GM12891 (cell line): ENCODE results near the gene BTBD18. TPM values are rescaled to one million over a fixed set of nuclear protein-coding genes. Genes with fewer than 3 reads are reported as not detected.
A peak's percentile ranks its signal among the peaks of the same experiment; 100 is the strongest.

Experiments used
- DNase-seq: peaks from one replicate; pipeline ENCODE4 v3.0.0; 2011; ENCODE audit warnings: low spot score; ENCODE audit not compliant: insufficient read length
- FAIRE-seq: peaks from 2 replicates; lab custom pipeline; 2011; peaks lifted over from hg19 to GRCh38; lab: Jason Lieb, UNC
- PAX5 ChIP-seq: IDR thresholded peaks from 2 replicates; pipeline ENCODE4 v1.6.1; 2011; ENCODE audit warnings: low read length, moderate library complexity, mild to moderate bottlenecking; ENCODE audit not compliant: insufficient read depth, severe bottlenecking
- POLR2A ChIP-seq: IDR thresholded peaks from 2 replicates; pipeline ENCODE4 v1.6.1; 2011; ENCODE audit warnings: low read depth, low read length, control low read depth
- POLR2AphosphoS5 ChIP-seq: IDR thresholded peaks from 2 replicates; pipeline ENCODE4 v1.6.1; 2011; ENCODE audit warnings: low read depth, low read length, control low read depth
- POU2F2 ChIP-seq: IDR thresholded peaks from 2 replicates; pipeline ENCODE4 v1.6.1; 2011; ENCODE audit warnings: low read depth, mild to moderate bottlenecking, control low read depth, low read length, moderate library complexity
- SPI1 ChIP-seq: IDR thresholded peaks from 2 replicates; pipeline ENCODE4 v1.6.1; 2011; ENCODE audit warnings: low read depth, low read length, control low read depth
- TAF1 ChIP-seq: IDR thresholded peaks from 2 replicates; pipeline ENCODE4 v1.6.1; 2011; ENCODE audit warnings: low read depth, low read length, control low read depth
- polyA plus RNA-seq: library from polyadenylated mRNA; unstranded; fragments of >200 nt; gene quantifications from one replicate; pipeline ENCODE4 v1.2.1, GENCODE V29; 2012; ENCODE audit warnings: low read depth, missing spikeins, inconsistent platforms; ENCODE audit not compliant: missing spikeins

BTBD18 gene, protein sequence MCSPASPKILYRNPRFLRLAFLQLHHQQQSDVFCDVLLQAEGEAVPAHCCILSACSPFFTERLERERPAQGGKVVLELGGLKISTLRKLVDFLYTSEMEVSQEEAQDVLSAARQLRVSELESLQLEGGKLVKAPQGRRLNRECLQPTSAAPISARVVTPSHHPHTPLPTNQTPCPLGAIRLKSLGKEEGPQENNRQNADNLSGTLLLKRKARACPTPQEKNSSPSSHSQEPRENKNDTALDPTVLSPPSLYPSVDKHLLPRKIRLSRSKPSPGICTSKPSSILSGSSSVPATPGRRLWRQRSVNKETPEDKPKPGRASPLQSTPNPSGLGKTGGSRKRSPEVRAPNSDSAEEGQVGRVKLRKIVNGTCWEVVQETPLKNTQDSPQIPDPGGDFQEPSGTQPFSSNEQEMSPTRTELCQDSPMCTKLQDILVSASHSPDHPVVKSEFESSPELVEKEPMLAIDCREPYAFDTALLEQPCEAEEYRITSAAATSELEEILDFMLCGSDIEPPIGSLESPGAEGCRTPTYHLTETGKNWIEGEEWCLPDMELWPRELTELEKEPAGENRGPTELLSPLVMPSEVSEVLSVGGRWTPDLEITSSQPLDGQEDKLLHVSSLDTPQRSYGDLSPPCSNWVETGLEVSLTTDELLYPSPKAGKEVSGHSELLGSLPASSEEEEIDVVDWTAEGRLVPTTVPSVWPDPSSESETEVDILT
- polyA plus RNA-seq, result 0.08 TPM

DNA sequence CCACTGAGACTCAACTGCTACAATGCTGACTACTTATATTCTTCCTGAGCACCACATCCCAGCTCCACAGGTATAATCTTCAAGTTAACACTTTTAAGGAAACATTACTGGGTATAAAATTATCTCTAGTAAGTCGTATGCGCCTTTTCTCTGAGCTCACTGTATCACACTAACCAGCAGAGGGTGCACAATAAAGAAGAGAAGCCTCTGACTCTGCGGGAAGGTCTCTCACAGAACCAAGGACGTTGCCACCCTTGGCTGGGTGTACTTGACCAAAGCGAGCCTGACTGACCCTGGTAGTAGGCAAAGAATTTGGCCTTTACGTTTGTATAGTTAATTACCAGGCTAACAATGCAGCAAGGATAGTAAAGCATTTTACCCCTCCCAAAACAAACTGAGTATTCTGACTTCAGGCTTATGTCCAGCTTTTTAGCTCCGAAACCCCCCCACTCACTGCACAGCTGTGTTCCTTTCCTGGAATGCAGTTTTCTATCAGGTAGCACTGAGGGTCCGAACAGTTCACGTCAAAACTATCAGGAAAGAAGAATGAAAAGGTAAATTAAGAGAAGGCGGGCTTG is at the start of gene BTBD18:
BTBD18 (minus strand) TSS at position 144 of the 578 bp plus-strand sequence. CDS start 631 bp downstream, outside the sequence.
- FAIRE-seq (no peak), DNase-seq (no peak)
- TF ChIP-seq SPI1 (no peak), POU2F2 (no peak), PAX5 (no peak), TAF1 (no peak), POLR2AphosphoS5 (no peak), POLR2A (no peak)

DNA sequence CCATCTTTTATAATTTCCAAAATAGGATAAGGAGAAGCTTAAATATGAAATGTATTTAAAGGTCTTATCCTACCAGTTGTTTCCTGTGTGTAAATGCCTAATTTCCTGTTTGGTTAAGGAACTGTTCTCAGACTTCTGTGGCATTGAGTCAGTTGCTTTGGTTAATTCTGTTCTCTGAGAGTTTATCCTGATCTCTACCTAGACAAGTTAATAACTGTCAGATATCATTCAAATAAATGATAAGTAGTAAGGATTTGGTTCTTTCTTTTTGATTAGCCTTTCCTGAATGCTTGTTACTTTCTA is 49.5 kb upstream of the BTBD18 start:
- no peak for TF ChIP-seq POLR2A
- no peak for TF ChIP-seq SPI1
- no peak for TF ChIP-seq POU2F2
- TF ChIP-seq TAF1, result no peak
- no peak for TF ChIP-seq PAX5
- TF ChIP-seq POLR2AphosphoS5, result no peak
- no peak for DNase-seq
- FAIRE-seq, result no peak

DNA sequence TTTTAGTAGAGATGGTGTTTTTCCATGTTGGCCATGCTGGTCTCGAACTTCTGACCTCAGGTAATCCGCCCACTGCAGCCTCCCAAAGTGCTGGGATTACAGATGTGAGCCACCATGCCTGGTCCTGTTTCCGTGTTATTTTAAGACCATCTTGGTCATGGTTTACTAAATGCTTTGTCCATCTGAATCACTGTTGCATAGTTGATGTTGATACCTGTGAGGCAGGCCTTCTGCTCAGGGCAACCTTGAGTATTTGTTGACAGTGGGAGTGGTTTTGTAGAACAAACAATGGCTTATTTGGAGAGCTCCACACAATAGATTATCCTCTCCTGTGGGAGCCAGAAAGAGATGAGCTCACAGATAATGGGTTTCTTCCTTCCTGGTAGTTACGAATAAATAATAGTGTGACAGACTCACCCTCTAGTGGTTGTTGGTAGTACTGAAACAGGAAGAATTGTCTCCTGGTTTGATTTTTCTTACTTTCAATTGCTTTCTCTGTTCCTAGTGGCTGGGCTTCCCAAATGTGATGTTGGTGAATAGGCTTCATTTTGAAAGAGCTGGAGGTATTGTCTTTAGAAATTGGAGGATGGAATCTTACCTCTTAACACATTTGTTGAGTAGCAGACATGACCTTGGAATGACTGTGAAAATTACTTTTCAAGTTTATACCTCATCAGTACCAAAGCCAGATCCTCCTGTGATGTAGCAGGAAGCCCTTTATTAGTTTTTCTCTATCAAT is 49.0 kb upstream of the BTBD18 start:
- 0 out of 2 replicates have a peak, but pooled peaks have one; percentile 5 for TF ChIP-seq SPI1
- no peak for TF ChIP-seq POU2F2
- no peak for TF ChIP-seq POLR2AphosphoS5
- DNase-seq, result peak; percentile 30
- FAIRE-seq, result peak; percentile 86

DNA sequence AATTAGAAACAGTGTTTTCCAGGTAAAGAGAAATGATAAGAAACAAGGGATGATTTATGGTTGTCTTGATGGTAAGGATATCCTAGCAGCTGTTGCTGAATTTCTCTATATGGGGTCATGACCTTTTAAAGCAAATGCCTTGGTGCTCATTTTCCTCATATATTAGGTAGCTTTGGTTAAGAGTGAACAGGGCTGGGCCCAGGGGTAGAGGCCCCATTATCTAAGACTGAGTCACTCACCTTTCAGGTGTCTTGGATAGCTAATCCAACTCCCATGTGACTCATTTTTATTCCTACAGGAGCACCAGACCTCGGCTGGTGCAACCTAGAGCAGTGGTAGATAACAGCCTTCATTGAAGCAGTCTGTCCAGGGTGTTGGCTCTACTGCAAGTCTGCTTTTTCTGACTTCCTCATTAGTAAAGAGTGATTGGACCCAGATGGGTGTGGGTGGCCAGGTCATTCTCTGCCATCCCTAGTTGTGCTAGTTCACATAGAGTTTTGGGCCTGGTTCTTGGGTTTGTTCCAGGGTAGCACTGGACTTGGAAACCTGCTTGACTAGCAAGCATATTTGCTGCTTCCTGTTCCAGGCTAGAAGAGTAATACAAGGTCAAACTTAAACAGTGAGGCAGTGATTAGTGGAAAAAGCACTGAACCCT is 47.4 kb upstream of the BTBD18 start:
- no peak for TF ChIP-seq TAF1
- TF ChIP-seq SPI1, result peak; percentile 60
- DNase-seq (no peak), FAIRE-seq (no peak)

DNA sequence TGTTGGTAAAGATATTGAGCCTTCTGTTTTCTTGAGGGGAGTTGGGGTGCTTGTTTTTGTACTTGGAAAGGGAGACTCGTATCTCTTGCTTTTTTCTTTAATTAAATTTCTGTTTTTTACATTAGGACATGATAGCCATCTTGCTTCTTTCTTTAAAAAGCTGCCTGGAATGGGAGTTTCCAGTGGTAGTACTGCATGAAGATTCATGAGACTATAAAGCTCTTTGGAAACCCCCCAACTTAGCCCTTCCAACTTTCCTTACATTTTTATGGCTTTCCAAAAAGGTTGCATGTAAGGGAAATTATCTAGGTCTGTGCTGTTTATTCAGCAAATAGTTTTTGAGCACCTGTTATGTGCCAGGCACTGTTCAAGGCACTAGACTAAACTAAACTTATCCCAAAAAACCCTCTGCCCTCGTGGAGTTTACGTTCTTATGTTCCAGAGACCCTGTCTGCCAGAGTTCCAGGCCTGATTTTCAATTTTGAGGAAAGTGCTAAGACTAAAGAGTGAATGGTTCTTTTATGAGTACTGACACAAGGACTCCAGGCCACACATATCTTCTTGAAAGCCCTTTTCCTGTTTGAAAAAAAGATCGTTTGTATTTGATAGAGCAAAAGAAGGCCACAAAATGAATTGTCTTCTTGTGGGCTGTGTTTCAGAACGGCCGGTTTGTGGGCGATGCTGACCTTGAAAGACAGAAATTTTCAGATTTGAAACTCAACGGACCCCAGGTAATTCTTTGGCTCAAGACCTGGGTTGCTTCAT is 41.9 kb upstream of the BTBD18 start:
- TF ChIP-seq PAX5, result no peak
- TF ChIP-seq TAF1, result no peak
- TF ChIP-seq POU2F2, result no peak
- TF ChIP-seq POLR2AphosphoS5, result no peak
- no peak for TF ChIP-seq POLR2A
- no peak for TF ChIP-seq SPI1
- no peak for FAIRE-seq
- DNase-seq, result no peak

DNA sequence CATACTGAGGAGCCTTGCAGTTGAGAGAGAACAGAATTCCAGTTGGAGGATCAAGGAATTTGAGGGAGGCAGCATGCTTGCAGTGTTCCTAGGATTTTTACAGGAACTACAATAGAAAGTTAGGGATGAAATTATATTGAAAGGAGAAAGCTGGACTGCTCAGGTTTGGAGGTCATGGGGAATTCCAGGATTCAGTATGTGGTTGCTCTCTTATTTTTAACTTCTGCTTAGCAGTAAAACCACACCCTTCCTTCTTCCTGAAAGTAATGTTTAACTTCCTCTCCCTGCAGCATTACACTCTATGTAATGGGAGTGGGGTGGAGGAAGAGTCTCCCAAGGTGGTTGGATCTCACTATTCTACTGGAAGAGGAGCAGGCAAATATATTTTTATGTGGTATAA is 41.3 kb upstream of the BTBD18 start:
- no peak for TF ChIP-seq POLR2A
- no peak for TF ChIP-seq POLR2AphosphoS5
- no peak for TF ChIP-seq POU2F2
- peak; percentile 51; the same call in 1 of the 2 replicates for TF ChIP-seq SPI1
- TF ChIP-seq PAX5, result no peak
- no peak for TF ChIP-seq TAF1
- peak; percentile 56 for FAIRE-seq
- DNase-seq, result no peak

DNA sequence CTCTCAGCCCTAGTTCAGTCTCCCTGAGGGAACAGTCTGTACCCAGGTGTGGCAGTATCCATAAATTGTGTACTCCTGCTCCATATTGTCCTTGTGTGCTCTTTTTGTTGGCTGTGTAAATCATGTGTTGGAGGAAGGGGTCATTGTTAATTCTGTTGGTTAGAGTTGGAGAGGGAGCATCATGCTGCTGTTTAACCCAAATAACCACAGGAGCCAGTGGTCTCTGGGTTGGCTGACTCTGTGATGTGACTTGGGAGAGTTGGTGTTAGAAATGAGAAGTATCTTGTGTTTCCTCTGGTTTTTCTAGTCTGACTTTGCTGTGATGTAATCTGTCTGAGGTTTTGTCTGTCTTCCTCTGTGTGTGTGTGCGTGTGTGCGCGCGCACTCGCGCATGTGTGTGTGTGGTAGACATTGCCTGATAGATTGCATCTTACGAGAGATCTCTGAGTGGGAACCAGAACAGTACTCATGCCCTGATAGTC is 40.5 kb upstream of the BTBD18 start:
- no peak for TF ChIP-seq PAX5
- TF ChIP-seq POLR2A, result peak; percentile 36; the same call in 1 of the 2 replicates
- TF ChIP-seq SPI1, result no peak
- DNase-seq (peak; percentile 54), FAIRE-seq (peak; percentile 97)

DNA sequence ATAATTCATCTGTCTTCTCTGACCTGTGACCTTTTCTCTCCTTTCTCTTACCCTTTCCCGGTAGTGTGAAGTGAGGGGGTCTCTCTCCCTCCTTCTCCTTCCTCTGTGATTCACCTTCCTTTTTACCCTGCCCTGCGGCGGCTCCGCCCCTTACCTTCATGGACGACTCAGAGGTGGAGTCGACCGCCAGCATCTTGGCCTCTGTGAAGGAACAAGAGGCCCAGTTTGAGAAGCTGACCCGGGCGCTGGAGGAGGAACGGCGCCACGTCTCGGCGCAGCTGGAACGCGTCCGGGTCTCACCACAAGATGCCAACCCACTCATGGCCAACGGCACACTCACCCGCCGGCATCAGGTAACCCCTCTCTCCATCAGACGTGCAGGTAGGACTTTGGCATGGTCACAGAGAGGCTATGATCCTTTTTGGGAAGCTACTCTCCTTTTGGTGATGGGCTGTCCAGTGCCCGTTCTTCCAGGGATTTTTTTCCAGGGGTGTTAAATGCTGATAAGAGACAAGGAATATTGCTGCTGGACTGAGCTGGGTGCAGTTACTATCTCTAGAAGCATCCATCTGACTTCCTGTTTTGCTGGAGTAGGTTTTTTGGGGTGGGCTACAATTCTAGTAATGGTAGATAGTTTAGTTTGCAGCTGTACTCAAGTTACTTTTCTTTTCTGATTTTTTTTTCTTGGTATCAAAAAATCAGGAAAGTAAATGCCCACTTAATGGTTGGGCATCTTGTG is 39.9 kb upstream of the BTBD18 start:
- no peak for FAIRE-seq
- TF ChIP-seq PAX5 (no peak), SPI1 (peak; percentile 70)

DNA sequence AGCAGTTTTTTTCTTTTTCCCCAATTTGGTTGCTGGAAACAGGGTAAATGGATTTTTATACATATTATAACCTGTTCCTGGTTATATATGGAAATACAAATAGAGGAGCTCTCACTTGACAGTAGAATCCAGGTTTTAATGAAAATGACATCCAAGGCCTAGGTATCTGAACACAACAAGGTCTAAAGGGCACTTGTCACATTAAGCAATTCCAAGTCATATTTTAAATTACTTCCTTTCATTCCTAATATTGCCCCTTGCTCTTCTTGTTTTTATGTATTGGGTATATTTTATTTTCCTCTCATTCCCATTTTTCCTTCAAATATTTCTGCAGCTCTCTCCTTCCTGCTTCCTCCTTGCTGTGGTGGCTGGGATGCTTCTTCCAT is 37.1 kb upstream of the BTBD18 start:
- FAIRE-seq, result no peak
- no peak for TF ChIP-seq POLR2A
- no peak for DNase-seq

More for the DNA sequence above, 39.9 kb upstream of the BTBD18 start:
- no peak for DNase-seq
